NCI-H510A (cell line): ENCODE results near the gene TENM3.

Experiments used
- DNase-seq: peaks from one replicate; lab custom pipeline; 2025; lab: John Stamatoyannopoulos, UW

TENM3 gene

DNA sequence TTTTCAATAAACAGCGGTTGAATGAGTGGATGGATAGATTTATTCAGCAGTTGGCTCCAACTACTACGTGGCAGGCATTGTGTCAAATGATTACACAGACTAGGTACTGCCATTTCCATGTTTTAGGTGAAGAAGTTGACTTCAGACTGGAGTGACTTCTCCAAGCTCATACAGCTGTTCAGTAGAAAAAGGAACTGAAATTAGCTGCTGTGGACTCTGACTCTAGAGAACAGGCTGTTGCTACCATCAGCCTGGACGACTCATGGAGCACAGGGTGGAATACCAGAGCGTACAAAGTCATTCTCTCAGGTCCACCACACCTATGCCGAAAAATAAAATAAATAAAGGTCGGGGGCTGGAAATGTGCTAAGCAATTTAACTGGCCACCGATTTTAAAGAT, 45.3 kb downstream of the TENM3 start:
- no peak for DNase-seq

DNA sequence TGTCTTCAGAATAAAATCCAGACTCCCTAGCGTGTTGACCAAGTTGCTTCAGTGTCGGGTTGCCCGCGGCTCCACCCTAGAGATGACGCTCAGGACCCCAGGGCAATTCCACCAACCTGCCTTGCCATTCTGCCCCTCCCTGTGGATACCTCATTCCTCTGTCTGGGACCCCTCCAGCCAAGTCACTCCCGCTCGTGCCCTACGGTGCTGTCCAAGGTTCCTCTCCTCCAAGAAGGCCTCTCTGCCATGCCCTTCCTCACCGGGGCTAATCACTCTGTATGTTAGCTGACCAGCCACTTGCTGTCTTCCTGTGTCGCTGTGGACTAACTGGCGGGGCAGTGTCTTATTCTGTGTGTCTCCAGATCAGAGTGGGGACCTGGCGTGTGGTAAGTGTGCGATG, 46.6 kb downstream of the TENM3 start:
- no peak for DNase-seq

DNA sequence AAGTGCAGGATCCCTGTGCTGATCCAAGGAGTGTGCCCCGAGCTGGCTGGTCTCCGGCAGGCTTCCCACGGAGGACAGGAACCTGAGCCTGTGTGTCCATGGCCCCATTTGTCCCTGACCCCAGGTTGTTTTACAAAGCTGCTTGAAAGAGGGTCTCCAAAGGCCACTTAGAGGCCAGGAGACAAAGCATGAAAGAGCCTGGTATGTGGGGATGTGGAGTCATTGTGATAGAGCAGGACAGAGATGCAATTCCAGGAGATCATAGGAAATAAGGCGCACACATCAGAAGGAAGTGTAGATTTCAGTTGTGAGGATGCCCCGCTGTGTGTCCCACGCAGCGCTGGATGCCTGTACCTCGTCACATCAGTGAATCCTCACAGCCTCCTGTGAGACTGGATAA, 48.0 kb downstream of the TENM3 start:
- no peak for DNase-seq

DNA sequence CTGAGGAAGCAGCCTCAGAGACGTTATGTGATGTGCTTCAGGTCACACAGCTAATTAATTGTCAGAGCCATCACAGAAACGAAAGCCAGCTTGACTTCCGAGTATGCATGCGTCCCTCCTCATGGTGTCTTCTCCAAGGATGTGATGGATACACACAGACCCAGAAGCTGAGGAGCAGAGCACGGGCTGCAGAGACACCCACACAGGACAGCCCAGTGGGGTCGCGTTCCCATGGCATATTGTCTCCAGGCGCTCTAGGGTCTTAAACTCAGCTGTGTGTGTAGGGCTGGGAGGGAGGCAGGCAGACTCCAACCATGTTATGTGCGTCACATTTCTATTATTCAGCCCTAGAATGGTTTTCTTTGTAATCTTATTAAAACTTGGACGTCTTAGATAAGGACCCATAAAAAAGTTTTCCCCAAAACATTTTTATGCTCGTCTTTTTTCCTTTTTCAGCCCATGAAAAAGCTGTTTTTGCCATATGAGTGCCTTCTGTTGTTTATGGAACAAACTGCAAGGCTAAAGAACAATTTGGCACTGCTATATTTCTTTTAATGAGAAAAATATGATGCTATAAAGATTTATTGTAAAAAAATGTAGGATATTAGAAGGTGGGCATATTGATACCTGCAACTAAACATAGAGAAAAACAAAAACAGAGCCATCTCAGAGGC, 48.5 kb downstream of the TENM3 start:
- DNase-seq, result no peak

DNA sequence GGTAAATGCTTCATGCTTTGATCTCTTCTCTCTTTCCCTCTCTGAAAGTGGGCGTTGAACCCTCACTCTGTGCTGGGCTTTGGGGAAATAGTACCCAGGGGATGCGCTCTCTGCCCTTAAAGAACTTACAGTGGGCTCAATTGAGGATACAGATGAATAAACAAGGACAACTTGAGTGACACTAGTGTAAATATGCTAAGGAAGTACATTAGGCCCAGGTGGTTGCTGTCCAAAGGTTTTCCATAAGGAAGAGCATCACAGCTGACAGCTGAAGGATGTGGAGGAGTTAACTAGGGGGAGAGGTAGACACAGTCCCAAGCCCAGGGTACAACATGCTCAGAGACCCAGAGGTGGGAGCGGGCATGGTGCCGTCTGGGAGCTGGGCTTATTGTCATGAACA, 49.4 kb downstream of the TENM3 start:
- DNase-seq, result no peak

DNA sequence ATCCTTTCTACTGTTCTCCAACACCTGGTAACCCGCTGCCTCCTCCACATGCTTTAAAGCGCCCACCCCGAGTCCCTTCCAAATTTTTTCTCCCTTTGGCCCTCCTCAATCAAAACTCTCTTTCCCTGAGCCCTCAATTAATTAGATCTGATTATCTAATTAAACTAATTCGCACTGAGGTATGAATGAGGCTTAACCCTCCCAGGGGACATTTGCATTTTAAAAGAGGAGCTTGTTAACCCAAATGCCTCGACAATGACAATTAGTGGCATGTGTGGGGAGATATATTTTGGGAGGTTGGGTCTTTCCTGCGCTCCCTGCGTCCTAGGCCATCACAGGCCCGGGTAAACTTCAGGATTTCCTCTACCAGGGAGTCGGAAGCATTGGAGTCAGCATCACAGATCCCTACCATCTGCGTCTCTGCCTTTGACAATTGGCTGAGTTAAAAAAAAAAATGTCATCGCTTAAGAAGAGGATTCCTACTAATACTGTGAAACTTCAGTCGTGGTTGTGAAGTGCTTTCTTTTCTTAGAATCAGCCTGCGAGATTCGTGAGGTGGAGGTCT, 50.6 kb downstream of the TENM3 start:
- no peak for DNase-seq

DNA sequence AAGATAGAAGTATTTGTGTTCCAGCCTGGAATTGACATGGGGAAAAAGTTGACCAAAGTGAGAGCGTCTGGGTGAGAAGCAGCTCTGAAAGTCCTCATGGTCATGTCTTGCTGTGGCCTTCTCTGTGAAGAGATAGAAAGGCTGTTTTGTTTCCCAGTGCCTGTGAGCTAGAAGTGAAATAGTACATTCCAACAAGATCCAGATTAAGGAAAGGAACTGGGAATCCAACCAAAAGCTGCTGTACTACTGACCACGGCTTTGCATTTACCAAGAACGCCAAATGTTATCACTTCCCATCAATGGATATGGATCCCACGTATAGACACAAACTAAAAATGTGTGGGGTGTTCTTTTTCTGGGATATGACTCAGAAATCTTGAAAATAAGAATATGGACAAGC, 51.2 kb downstream of the TENM3 start:
- DNase-seq, result no peak

DNA sequence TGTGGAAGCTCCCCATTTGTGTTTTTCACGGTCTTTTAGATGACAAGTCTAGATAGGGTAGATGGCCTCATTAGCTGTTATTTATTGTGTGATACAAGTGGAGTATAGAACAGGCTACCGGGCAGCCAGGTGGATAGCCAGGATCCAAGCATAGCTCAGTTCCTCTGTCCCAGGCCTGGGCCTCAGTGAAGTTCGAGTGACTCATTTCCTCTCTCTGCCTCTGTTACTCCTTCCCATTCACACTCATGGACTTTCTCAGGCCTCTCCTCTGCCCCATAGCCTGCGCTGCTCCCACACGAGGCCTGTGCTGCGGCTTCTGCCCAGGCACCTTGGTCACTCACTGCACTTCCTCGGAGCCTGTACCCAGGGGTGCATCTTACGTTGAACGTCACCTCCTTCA, 54.5 kb downstream of the TENM3 start:
- no peak for DNase-seq

DNA sequence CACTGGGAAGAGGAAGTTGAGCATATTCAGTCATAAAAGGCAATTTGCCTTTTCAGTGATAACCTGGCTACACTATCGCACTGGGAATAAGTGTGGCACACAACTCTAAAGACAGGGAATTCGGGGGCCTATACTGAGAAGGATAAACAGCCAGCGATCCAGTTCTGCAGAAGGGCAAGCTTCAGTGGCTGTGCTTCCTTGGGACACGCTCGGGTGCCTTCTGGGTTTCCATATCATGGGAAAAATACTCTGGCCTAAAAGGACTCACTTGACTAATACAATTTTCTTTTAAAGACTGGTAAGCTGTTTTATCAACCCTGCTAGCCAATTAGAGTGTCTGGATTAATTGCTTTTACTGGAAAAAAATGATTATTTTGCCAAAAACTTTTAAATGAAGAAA, 58.5 kb downstream of the TENM3 start:
- no peak for DNase-seq

DNA sequence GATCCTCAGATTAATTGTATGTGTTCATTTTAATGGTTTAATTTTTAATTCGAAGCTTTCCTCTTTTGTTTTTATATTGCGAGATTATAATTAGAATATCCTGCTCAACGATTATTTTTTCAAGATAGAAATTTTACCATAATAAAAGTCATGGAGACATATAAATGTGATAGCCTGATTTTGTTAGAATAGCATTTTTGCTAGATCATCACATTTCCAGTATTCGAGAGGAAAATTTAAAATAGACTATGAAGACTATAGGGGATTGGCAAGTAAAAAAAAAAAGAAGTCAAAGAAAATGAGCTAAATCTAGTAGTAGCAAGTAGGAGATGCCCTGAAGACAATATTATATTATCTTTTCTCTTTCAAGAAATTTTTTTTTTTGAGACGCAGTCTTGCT, 60.6 kb downstream of the TENM3 start:
- DNase-seq, result no peak

DNA sequence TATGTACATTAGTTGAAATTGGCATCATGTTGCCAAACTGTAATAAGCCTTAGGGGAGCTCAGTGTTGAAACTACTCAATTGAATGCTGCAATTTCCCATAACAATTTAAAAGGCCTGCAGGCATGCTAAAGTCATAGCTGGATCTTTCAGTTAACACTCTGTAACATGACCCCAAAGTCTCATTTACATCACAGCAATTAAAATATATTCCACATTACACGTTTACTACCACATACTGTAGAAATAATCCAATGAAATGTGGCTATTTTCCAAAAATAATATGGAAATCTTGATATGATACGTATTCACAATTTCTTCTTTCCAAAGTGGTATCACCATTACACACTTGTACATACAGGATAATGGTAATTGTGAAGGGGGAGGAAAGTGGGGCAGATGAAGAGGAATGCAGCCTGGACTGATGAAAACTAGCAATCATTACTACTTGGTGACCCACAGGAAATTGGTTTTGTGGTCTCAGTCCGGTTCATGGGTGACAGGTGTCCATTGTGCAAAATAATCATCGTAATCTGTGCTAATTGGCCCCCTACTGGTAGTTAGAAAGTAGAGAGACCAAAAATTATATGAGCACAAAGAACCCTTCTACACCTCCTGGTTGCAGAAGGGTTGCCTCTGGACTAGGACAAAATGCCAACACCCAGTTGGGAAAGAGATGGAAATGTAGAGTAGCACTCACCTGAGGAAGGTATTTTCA, 63.7 kb downstream of the TENM3 start:
- no peak for DNase-seq

DNA sequence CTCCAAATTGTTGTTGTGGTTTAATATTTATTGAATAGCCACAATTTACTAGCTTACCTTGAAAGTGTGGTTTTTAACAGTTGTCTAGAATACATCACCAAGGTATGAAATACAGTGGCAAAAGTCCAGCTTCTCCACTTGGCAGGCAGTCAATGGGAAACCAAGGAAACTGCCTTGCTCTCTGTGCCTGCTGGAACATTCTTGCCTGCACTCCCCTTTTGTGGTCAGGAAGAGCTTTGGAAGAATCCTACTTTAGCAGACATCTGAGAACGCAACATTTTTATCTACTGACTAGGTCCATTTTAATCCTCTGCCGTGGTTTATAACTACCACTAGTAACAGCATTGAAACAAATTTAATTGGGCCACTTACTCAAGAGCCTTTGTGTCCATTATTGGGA, 64.5 kb downstream of the TENM3 start:
- no peak for DNase-seq

DNA sequence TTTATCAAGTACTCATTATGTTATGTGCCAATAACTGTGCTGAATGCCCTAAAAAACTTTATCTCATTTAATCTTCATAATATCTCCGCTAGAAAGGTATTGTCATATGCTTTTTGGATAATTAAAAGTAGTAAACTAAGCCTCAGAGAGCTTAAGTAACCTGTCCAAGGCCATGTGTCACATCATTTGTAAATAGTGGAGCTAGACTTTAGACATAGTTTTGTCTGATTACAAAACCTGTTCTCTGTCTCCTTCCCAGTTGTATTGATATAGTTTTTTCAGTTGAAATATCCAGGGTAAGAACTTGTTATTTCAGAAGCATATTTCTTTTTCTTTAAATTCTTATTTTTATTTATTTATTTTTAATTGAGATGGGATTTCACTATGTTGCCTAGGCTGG, 66.7 kb downstream of the TENM3 start:
- no peak for DNase-seq

DNA sequence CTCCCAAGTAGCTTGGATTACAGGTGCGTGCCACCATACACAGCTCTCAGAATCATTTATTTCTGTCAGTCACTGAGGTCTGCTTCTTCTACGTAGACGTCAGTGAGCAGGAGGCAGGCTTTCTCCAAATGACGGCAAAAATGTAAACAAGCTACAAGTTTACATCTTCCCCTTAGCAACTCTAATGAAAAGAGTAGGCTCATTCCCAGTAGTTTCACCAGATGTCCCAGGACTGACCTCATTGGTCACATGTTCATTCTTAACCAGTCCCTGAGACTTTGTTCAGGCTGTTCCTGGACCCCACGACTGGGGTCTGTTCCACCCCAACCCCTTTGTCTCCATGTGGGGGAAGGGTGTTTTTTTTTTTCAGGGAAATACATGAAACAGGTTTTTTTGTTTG, 67.1 kb downstream of the TENM3 start:
- DNase-seq, result no peak

DNA sequence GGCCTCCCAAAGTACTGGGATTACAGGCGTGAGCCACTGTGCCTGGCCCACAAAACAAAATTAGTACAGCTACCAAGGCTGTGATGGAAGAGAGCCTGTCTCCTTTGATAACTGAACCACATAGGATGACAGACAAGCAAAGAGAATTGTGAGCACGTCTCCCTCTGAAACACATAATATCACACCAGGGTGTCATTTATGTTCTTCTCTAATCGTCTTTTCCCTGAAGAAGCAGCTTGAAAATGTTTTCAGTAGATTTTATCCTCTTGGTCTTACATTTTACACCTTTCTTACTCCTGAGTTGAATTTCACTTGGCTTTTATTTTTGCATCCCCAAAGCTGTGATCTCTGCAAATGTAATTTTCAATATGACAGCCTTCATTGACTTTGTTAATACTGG, 67.8 kb downstream of the TENM3 start:
- no peak for DNase-seq

DNA sequence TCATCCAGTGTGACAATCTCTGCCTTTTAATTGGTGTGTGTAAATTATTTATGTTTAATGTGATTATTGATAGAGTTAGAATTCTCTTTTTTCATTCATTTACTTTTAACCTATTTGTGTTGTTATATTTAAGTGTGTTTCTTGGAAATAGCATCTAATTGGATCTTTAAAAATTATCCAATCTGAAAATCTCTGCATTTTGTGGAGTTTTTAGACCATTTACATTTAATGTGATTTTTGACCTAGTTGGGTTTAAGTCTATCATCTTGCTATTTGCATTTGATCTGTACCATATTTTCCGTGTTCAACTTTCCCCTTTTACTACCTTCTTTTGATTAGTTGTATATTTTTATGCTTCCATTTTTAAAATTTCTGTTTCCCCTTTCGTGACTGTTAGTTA, 71.3 kb downstream of the TENM3 start:
- no peak for DNase-seq

DNA sequence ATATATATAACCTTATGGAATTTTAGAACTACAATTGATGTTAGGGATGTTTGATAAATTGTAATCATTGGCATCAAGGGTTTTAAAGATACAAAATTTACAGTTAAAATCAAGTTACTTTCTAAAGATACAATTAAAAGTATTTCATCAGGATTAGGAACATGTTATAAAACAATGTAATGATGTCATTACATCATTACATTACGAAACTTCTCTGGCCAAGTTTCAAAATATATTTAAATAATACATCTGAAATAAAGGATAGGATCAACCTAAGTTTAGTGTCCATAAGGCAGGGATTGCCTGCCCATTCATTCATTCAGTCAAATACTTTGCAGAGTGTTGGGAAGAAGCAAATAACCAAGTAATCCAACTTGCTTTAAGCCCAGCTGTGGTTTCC, 75.1 kb downstream of the TENM3 start:
- no peak for DNase-seq

DNA sequence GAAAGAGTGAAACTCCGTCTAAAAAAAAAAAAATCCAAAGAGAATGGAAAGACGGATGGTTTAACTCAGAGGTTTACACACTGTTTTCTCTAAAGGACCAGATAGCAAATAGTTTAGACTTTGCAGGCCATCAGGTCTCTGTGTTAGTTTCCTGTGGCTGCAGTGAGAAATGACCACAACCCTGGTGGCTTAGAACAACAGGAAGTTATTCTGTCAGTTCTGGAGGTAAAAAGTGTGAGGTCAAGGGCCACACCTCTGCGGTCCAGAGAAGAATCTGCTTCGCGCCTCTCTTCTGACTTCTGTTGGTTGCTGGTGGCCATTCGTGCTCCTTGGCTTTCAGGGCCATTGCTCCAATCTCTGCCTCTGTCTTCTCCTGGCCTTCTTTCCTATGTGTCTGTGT, 76.9 kb downstream of the TENM3 start:
- no peak for DNase-seq

DNA sequence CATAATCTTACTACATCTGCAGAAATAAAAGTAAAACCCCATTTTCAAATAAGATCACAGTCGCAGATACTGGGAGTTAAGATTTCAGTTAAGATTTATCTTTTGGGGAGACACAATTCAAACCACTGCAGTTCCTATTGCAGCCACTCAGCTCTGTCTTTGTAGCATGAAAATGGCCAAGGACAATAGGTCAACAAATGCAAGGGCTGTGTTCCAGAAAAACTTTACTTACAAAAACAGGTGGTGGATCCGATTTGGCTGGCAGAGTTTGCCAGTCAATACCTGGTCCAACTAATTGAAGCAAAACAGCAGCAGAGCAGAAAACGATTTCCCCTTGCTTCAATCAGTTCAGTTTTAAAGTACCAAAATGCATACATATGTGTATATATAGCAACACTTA, 77.4 kb downstream of the TENM3 start:
- DNase-seq, result no peak

DNA sequence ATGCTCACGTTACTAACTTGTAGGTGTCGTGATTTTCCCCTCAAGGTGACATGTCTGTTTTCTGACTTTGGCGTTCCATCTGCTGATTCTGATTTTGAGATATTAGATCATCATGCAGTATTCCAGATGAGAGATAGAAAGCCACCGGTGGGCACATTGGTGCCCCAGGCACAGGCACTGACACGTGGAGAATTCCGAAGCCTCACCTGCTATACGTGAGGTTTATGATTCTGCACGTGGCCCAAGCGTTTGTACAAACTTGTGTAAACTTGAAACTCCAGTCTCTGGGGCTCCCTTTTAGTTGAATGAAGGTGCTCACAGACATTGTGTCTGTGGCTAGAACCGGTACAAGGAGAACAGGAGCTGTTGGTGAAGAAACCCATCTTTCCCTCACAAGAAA, 81.1 kb downstream of the TENM3 start:
- DNase-seq, result no peak

DNA sequence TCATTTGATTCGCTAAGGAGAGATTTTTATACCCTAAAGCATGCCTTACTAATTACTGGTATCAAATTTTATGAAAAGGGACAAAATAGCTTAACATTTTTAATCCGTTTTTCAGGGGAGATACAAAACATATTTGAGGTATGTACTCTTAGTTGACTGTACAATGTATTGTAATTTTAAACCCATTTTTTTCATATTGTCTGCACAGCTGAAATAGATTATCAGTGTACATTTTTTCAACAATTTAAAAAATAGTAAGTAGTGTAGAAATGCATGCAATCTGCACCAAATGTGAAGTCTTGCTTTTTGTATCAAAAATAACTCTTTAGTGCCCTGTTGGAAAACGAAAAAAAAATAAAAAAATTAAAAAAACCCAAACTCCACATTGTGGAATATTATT, 82.2 kb downstream of the TENM3 start:
- DNase-seq, result no peak

DNA sequence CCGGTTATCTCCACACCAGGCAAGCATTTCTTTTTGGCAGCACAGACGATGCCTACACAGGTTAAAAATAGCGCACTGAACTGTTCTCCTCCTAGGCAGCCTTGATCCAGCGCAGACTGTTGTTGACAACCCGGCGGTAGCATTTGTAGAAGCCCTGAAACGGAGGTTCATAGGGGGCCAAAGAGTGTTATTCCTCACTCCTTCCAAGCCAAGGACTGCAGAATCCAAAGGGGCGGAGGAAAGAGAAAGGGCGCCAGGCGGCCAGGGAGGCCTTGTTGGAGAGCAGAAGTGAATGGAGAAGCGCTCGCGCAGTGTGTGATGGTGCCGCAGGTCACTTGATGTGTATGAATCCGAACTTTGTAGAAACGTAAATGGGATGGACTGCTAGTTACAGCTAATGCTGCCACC, 82.7 kb downstream of the TENM3 start:
- DNase-seq, result no peak

DNA sequence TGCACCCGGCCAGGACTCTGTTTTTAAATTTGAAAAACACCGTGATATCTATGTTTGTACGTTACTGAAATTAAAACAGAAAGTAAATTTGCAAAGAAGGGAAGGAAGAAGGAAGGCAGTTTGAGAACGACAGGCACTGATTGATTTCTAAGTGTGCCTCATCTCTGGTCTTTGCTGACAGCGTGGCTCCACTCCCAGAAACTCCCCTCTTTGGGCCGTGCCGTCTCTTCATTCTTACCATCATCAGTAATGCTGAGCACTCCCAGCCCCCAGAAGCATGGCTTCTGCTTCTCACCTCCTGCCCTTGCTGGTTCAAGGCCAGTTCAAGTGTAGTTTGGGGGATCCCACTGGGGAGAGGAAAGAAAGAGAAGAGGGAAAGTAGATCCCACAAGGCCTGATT, 85.3 kb downstream of the TENM3 start:
- no peak for DNase-seq

DNA sequence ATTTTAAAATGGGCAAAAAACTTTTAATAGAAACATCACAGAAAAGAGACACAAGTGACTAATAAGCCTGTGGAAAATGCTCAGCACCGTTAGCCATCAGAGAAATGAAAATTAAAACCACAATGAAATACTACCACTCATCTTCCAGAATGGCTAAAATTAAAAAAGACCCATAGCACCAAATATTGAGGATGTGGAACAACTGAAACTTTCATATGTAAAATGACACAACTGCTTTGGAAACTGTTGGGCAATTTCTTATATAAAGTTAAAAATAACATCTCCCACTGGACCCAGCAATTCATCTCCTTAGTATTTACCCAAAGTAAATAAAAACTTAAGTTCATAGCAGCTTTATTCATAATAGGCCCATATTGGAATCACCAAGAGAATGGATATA, 94.2 kb downstream of the TENM3 start:
- no peak for DNase-seq
